ENCODE data around the gene BSN.

GRCh38 chr3:49534581-49535441 is 19.5 kb upstream of the BSN start:
- no peak for TF ChIP-seq CTCF (IDR thresholded peaks at IDR 0.05; ENCODE audit: extremely low read depth in 1 of 2, insufficient read depth in 1 of 2, low read depth in 1 of 2, low read length in 2 of 2)
- no peak for TF ChIP-seq MYC (IDR thresholded peaks at IDR 0.05; ENCODE audit: low read depth, low read length)

All from endothelial cell of umbilical vein (primary cell).